HG02970 (cell line): Measurements from ENCODE around the gene P4HA1.
"Not testable (repeated sequence)": the region's sequence is repeated elsewhere in the genome, so short reads cannot be mapped to it uniquely, and the experiment has no call there.

Experiments used
- ATAC-seq: cut with Tn5 transposase; IDR thresholded peaks from one replicate; pipeline ENCODE4 v1.9.1; 2021; ENCODE audit warnings: mild to moderate bottlenecking, moderate library complexity, moderate number of reproducible peaks; ENCODE audit not compliant: unreplicated experiment, low FRiP score

P4HA1 gene

GRCh38 chr10:73044378-73045285 is 52.0 kb downstream of the P4HA1 start:
- no peak for ATAC-seq

- ATAC-seq, result no peak
Measured at GRCh38 chr10:73043766-73044377, 52.8 kb downstream of the P4HA1 start.

GRCh38 chr10:73043319-73043718 is 53.3 kb downstream of the P4HA1 start:
- no peak for ATAC-seq

- no peak for ATAC-seq
Measured at GRCh38 chr10:73042130-73042529, 54.5 kb downstream of the P4HA1 start.

- no peak for ATAC-seq
Measured at GRCh38 chr10:73039635-73040034, 57.0 kb downstream of the P4HA1 start.

GRCh38 chr10:73036285-73036684 is 60.4 kb downstream of the P4HA1 start:
- ATAC-seq, result not testable (repeated sequence)

- ATAC-seq, result no peak
Measured at GRCh38 chr10:73032536-73032935, 64.1 kb downstream of the P4HA1 start.

GRCh38 chr10:73026623-73027022 is 70.0 kb downstream of the P4HA1 start:
- ATAC-seq, result not testable (repeated sequence)

- ATAC-seq, result not testable (repeated sequence)
Measured at GRCh38 chr10:73023455-73024070, 73.1 kb downstream of the P4HA1 start.

GRCh38 chr10:73022961-73023360 is 73.7 kb downstream of the P4HA1 start:
- ATAC-seq, result not testable (repeated sequence)

- not testable (repeated sequence) for ATAC-seq
Measured at GRCh38 chr10:73021538-73022164, 75.0 kb downstream of the P4HA1 start.

- no peak for ATAC-seq
Measured at GRCh38 chr10:73021050-73021449, 75.6 kb downstream of the P4HA1 start.

GRCh38 chr10:73019100-73019499 is 77.6 kb downstream of the P4HA1 start:
- no peak for ATAC-seq

GRCh38 chr10:73018632-73019031 is 78.0 kb downstream of the P4HA1 start:
- ATAC-seq, result no peak

GRCh38 chr10:73017955-73018480 is 78.6 kb downstream of the P4HA1 start:
- no peak for ATAC-seq

- no peak for ATAC-seq
Measured at GRCh38 chr10:73015779-73016178, 80.9 kb downstream of the P4HA1 start.

GRCh38 chr10:73003822-73004221 is 92.8 kb downstream of the P4HA1 start:
- ATAC-seq, result no peak

GRCh38 chr10:73000973-73001372 is 95.7 kb downstream of the P4HA1 start:
- ATAC-seq, result no peak

- no peak for ATAC-seq
Measured at GRCh38 chr10:72997099-72997498, 99.6 kb downstream of the P4HA1 start.

- not testable (repeated sequence) for ATAC-seq
Measured at GRCh38 chr10:72995459-72995858, 101.2 kb downstream of the P4HA1 start.

GRCh38 chr10:72989771-72990170 is 106.9 kb downstream of the P4HA1 start:
- not testable (repeated sequence) for ATAC-seq
